Parathyroid adenoma (tissue), 2 donors: ENCODE results near the gene BPHL.

Experiments used
- H2AFZ ChIP-seq: fragments of 300-600 bp; sonication (generic); one replicate; pipeline ENCODE4 v1.7.0; 2017; ENCODE audit warnings: antibody characterized with exemption, mild to moderate bottlenecking
- H3K27ac ChIP-seq: fragments of 300-600 bp; sonication (generic); one replicate; pipeline ENCODE4 v1.7.0; 2017
- H3K27me3 ChIP-seq: fragments of 300-600 bp; sonication (generic); one replicate; pipeline ENCODE4 v1.7.0; 2017; ENCODE audit warnings: low read length; ENCODE audit not compliant: control insufficient read depth, insufficient read depth
- H3K36me3 ChIP-seq: fragments of 300-600 bp; sonication (generic); one replicate; pipeline ENCODE4 v1.7.0; 2017; ENCODE audit warnings: low read length; ENCODE audit not compliant: control insufficient read depth, insufficient read depth
- H3K4me1 ChIP-seq: fragments of 300-600 bp; sonication (generic); one replicate; pipeline ENCODE4 v1.7.0; 2017; ENCODE audit warnings: control low read depth
- H3K4me2 ChIP-seq: fragments of 300-600 bp; sonication (generic); one replicate; pipeline ENCODE4 v1.7.0; 2017; ENCODE audit warnings: low read length
- H3K4me3 ChIP-seq: fragments of 300-600 bp; sonication (generic); one replicate; pipeline ENCODE4 v1.7.0; 2017; ENCODE audit warnings: low read depth, low read length
- H3K79me2 ChIP-seq: fragments of 300-600 bp; sonication (generic); one replicate; pipeline ENCODE4 v1.7.0; 2017; ENCODE audit warnings: control low read depth
- H3K9ac ChIP-seq: fragments of 300-600 bp; sonication (generic); one replicate; pipeline ENCODE4 v1.7.0; 2017; ENCODE audit warnings: mild to moderate bottlenecking
- H3K9me3 ChIP-seq: fragments of 300-600 bp; sonication (generic); one replicate; pipeline ENCODE4 v1.7.0; 2017; ENCODE audit warnings: low read length; ENCODE audit not compliant: control insufficient read depth
- CTCF ChIP-seq: fragments of 300-600 bp; sonication (generic); IDR thresholded peaks from one replicate; pipeline ENCODE4 v1.7.0; 2017; ENCODE audit warnings: antibody characterized with exemption, mild to moderate bottlenecking
- donor health status: primary hyperparathyroidism.

BPHL gene

GRCh38 chr6:3201388-3201787 is 82.9 kb downstream of the BPHL start:
- no peaks in the 10 kb centered on the region for H3K79me2 ChIP-seq
- H3K36me3 ChIP-seq, result no peaks in the 10 kb centered on the region
- H3K27me3 ChIP-seq, result no peaks in the 10 kb centered on the region
- TF ChIP-seq CTCF, result no peak
- H2AFZ ChIP-seq, result no peak overlapping the region
- no peak overlapping the region for H3K4me3 ChIP-seq
- H3K9me3 ChIP-seq, result no peaks in the 10 kb centered on the region
- no peak overlapping the region for H3K9ac ChIP-seq
- no peak overlapping the region for H3K27ac ChIP-seq
- H3K4me1 ChIP-seq, result no peaks in the 10 kb centered on the region
- no peak overlapping the region for H3K4me2 ChIP-seq
